ENCODE results near the gene MTCH1.

Gene MTCH1

GRCh38 chr6:36933102-36933501 is 52.9 kb downstream of the MTCH1 start:
- H3K9me3 ChIP-seq (ENCODE audit: low read length) = no peaks in the 10 kb centered on the region
- H3K79me2 ChIP-seq (ENCODE audit: insufficient read depth, low read length) = no peaks in the 10 kb centered on the region
- no peak overlapping the region for H3K4me2 ChIP-seq (ENCODE audit: low read length)
- H4K20me1 ChIP-seq (ENCODE audit: insufficient read depth, low read length) = no peaks in the 10 kb centered on the region
- no peak overlapping the region for H3K27ac ChIP-seq (ENCODE audit: low read depth, low read length, poor library complexity, severe bottlenecking)
- no peak overlapping the region for H2AFZ ChIP-seq (ENCODE audit: low read length)
- no peak overlapping the region for H3K9ac ChIP-seq (ENCODE audit: low read length)
- no peak for TF ChIP-seq CTCF (IDR thresholded peaks at IDR 0.05; ENCODE audit: low read length)
- TF ChIP-seq EZH2 (IDR thresholded peaks at IDR 0.05; ENCODE audit: borderline replicate concordance, low read length) = no peak
- no peaks in the 10 kb centered on the region for H3K27me3 ChIP-seq (ENCODE audit: insufficient read depth, low read length)
- H3K4me1 ChIP-seq (ENCODE audit: insufficient read depth, low read length, severe bottlenecking) = no peaks in the 10 kb centered on the region
- no peaks in the 10 kb centered on the region for H3K9me2 ChIP-seq (ENCODE audit: low read depth, low read length)
- H3F3A ChIP-seq (ENCODE audit: insufficient read depth, low read length) = no peaks in the 10 kb centered on the region
- no peak overlapping the region for H3K4me3 ChIP-seq (ENCODE audit: low read depth, low read length, poor library complexity, severe bottlenecking)
- H3K36me3 ChIP-seq (ENCODE audit: insufficient read depth, low read length) = no peaks in the 10 kb centered on the region

GRCh38 chr6:36930483-36930882 is 55.5 kb downstream of the MTCH1 start:
- no peaks in the 10 kb centered on the region for H3K27me3 ChIP-seq (ENCODE audit: insufficient read depth, low read length)
- H3F3A ChIP-seq (ENCODE audit: insufficient read depth, low read length) = no peaks in the 10 kb centered on the region
- no peaks in the 10 kb centered on the region for H3K79me2 ChIP-seq (ENCODE audit: insufficient read depth, low read length)
- H3K9ac ChIP-seq (ENCODE audit: low read length) = no peak overlapping the region
- H3K4me3 ChIP-seq (ENCODE audit: low read depth, low read length, poor library complexity, severe bottlenecking) = no peak overlapping the region
- no peaks in the 10 kb centered on the region for H3K4me1 ChIP-seq (ENCODE audit: insufficient read depth, low read length, severe bottlenecking)
- H3K36me3 ChIP-seq (ENCODE audit: insufficient read depth, low read length) = peaks cover 2% of the 10 kb centered on the region; the same call in 1 of the 2 replicates
- no peak overlapping the region for H3K27ac ChIP-seq (ENCODE audit: low read depth, low read length, poor library complexity, severe bottlenecking)
- H2AFZ ChIP-seq (ENCODE audit: low read length) = no peak overlapping the region
- no peaks in the 10 kb centered on the region for H4K20me1 ChIP-seq (ENCODE audit: insufficient read depth, low read length)
- TF ChIP-seq EZH2 (IDR thresholded peaks at IDR 0.05; ENCODE audit: borderline replicate concordance, low read length) (no peak), CTCF (IDR thresholded peaks at IDR 0.05; ENCODE audit: low read length) (no peak)
- H3K4me2 ChIP-seq (ENCODE audit: low read length) = no peak overlapping the region
- H3K9me2 ChIP-seq (ENCODE audit: low read depth, low read length) = no peaks in the 10 kb centered on the region
- no peaks in the 10 kb centered on the region for H3K9me3 ChIP-seq (ENCODE audit: low read length)

DNA sequence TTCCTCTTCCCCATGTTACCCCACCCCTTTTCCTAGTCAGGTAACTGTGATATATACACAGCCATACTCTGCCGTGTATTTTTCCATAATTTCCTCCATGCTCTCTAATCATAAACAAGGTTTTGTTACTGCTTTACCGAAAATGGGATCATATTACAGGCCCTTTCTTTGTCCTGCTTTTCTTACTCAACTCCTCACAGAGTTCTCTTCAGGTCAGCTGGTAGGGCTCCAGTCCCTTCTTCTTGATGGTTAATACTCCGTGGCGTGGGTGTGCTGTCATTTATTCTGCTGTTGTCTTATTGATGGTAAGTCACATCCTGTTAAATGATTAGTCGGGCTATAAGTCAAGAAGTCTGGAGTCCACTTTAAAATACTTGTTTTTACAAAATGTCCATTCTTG is 56.4 kb downstream of the MTCH1 start:
- Histone ChIP-seq H3K4me3 (ENCODE audit: low read depth, low read length, poor library complexity, severe bottlenecking) (no peak overlapping the region), H3K4me1 (ENCODE audit: insufficient read depth, low read length, severe bottlenecking) (no peaks in the 10 kb centered on the region), H3K79me2 (ENCODE audit: insufficient read depth, low read length) (no peaks in the 10 kb centered on the region), H3K36me3 (ENCODE audit: insufficient read depth, low read length) (peaks cover 11% of the 10 kb centered on the region), H3K9me3 (ENCODE audit: low read length) (no peaks in the 10 kb centered on the region), H3K9me2 (ENCODE audit: low read depth, low read length) (no peaks in the 10 kb centered on the region), H3F3A (ENCODE audit: insufficient read depth, low read length) (no peaks in the 10 kb centered on the region), H3K9ac (ENCODE audit: low read length) (no peak overlapping the region), H3K27me3 (ENCODE audit: insufficient read depth, low read length) (no peaks in the 10 kb centered on the region), H3K4me2 (ENCODE audit: low read length) (no peak overlapping the region), H2AFZ (ENCODE audit: low read length) (no peak overlapping the region), H4K20me1 (ENCODE audit: insufficient read depth, low read length) (no peaks in the 10 kb centered on the region), H3K27ac (ENCODE audit: low read depth, low read length, poor library complexity, severe bottlenecking) (no peak overlapping the region)
- TF ChIP-seq EZH2 (IDR thresholded peaks at IDR 0.05; ENCODE audit: borderline replicate concordance, low read length) (no peak), CTCF (IDR thresholded peaks at IDR 0.05; ENCODE audit: low read length) (no peak)

Measured in OCI-LY1 (cell line).